NCI-H1105 (cell line): ENCODE measurements around the gene CCDC191.
A peak's percentile ranks its signal among the peaks of the same experiment; 100 is the strongest.

Experiments used
- DNase-seq: peaks from one replicate; lab custom pipeline; 2025; lab: John Stamatoyannopoulos, UW

The CCDC191 gene

DNA sequence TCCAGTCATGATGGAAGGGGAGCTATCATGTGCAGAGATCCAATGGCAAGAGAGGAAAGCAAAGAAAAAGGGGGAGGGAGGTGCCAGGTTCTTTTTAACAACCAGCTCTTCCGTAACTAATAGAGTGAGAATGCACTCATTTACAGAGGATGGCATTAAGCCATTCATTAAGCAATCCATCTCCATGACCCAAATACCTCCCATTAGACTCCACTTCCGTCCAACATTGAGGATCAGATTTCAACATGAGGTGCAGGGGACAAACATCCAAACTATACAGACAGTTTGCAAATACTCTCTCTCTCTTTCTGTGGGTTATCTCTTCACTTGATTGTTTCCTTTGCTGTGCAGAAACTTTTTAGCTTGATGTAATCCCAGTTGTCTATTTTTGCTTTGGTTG, 87.3 kb downstream of the CCDC191 start:
- peak; percentile 3 for DNase-seq

DNA sequence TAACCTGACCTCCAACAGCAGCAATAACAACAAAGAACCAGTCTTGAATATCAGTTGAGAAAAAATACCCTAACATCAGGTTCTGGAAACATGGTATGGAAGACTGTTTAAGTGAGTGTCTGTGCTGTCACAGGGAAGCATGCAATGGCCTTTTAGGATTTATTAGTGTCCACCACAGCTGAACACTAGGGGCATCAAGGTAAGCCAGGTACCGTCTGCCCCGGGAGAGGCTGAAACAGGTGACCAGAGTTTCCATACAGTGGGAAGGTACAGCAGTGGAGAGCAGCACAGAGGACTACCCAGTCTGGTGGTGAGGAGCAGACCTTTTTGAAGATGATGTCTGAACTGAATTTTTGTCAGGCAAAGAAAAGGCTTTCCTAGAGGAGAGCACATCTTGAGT, 90.2 kb downstream of the CCDC191 start:
- DNase-seq, result no peak

GRCh38 chr3:113963879-113964278, 92.4 kb downstream of the CCDC191 start:
- no peak for DNase-seq

GRCh38 chr3:113954091-113954685, 102.1 kb downstream of the CCDC191 start:
- DNase-seq, result no peak

GRCh38 chr3:113953677-113954076, 102.6 kb downstream of the CCDC191 start:
- DNase-seq, result no peak

DNA sequence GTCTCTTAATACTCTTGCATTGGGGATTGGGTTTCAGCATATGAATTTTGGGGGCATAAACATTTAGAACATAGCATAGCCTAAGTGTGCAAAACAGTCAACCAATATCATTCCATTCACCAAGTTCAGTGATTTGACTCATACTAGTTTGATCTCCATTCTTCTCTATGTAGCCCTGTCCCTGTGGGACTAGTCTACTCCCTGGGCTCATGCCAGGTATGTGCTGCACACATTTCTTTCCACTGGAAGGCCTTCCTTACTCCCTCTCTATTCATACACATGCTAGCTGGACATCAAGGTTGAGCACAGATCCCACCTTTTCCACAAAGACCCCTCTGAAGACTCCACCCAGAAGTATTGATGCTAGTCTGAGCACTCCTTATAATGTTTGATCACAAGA, 103.4 kb downstream of the CCDC191 start:
- DNase-seq, result no peak

DNA sequence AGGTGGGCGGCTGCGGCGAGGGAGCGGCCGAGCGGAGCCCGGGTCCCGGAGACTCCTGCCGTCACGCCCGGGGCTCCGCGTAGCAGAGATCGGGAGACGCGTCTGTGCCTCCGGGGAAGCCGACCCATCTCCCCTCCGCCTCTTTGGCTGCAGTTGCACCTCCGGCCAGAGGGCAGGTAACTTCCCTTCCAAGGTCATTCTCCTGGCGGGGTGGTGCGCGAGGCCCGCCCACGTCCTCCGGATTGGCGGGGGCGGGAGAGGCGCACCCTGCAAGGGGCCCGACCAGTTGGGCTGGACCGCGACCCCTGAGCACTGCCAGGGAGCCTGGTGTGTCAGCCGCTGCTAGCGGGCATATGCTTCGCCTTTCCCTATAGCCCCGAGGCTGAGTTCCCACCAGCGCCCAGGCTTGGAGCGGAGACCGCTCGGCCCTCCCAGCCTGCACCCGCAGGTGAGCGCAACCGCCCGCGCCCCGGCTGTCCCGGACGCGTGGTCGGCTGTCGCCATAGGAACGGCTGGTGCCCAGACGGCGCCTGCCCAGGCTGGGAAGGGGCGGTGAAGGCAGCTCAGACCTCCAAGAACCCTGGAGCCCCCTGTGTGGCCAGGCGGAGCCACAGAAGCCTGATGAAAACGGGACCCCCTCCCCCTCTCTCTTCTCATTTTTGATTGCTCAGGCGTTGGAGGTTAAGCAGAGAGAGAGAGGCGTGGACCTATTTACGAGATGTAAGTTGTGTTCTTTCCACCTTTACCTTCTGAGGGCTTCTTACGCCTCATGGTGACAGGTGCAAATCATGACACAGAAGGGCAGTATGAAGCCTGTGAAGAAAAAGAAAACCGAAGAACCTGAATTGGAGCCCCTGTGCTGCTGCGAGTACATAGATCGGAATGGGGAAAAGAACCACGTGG, 108.1 kb downstream of the CCDC191 start:
- DNase-seq, result peak; percentile 48

- DNase-seq, result peak; percentile 75
Observed at GRCh38 chr3:113947372-113948014, 108.8 kb downstream of the CCDC191 start, which contains the start of gene ZDHHC23. Gene ZDHHC23, plus strand, starts transcription at chr3:113948013. Its CDS starts 790 bp downstream, at chr3:113948803.

- DNase-seq, result no peak
Observed at GRCh38 chr3:113946831-113947230, 109.5 kb downstream of the CCDC191 start.

DNA sequence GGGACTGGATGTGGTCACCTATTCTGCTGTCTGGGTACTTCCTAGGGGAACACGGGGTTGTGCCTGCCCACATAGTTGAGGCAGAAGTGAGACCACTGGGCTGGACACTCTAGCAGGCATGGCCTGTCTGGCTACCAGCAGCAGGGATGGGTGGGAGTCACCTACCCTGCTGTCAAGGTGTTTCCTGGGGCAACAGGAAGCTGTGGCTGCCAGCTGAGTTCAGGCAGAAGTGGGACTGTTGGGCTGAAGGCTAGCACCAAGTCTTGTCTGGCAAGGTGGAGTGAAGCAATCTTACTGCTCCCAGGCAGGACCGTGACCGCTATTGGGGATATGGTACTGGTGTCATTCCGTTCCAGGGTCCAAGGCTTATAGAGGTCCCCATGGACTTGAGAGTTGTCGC, 128.8 kb downstream of the CCDC191 start:
- DNase-seq, result no peak

DNA sequence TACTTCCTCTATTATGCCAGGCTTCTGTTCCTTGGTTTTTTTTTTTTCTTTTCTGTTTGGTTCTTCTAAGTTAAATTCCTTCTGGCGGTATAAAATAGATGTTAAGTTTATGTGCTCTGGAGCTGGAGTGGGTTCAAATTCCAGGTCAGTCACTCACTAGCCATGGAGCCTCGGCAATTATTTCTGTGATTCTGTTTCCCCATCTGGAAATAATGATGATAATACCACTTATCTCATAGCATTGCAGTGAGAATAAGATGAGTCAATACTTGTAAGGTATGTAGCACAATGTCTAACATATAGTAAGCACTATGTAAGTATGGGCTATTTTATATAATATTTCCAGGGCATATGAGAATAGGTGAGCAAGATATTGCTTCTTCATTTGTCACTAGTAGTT, 141.7 kb downstream of the CCDC191 start:
- DNase-seq, result no peak
